Iris pigment epithelial cell (primary cell): ENCODE measurements around the gene CLDN15.
"Not testable (repeated sequence)": the region's sequence is repeated elsewhere in the genome, so short reads cannot be mapped to it uniquely, and the experiment has no call there.

Source experiments
- DNase-seq: peaks from one replicate; pipeline ENCODE4 v3.0.0-alpha.2; 2011; ENCODE audit warnings: low read depth

CLDN15 gene

GRCh38 chr7:101199522-101199921, 38.1 kb downstream of the CLDN15 start:
- DNase-seq = not testable (repeated sequence)

GRCh38 chr7:101198476-101198875, 39.1 kb downstream of the CLDN15 start:
- DNase-seq = no peak

DNA sequence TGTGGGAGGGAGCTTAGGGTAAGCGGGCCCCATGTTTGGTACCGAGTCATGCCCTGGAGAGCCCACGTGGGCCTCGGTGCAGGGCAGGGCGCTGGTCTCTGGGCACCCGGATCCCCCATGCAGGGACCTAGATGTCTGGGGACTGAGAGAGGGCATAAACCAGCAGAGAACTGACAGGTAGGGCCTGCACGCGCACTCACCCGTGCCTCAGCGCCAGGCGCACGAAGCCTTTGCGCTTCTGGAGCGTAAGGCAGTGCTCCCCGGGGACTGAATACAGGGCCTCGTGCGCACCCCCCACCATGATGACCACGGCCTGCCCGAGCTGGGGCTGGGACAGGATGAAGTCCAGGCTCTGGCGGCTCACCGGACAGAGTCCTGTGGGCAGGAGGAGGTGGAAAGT, 39.6 kb downstream of the CLDN15 start:
- DNase-seq = no peak

- DNase-seq = no peak
These were observed 41.7 kb downstream of the CLDN15 start for GRCh38 chr7:101195884-101196283.

DNA sequence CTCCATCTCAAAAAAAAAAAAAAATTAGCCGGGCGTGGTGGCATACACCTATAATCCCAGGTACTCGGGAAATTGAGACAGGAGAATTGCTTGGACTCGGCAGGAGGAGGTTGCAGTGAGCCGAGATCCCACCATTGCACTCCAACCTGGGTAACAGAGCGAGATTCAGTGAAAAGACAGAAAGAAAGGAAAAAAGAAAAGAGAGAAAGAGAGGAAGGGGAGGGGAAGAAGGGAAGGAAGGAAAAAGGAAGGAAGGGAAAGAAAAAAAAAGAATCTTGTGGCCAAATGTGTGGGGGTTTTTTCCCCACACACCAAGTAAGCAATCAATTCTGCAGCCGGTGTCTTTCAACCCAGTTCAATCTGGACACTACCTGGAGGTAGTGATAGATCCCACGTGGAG, 48.5 kb downstream of the CLDN15 start:
- no peak for DNase-seq

DNA sequence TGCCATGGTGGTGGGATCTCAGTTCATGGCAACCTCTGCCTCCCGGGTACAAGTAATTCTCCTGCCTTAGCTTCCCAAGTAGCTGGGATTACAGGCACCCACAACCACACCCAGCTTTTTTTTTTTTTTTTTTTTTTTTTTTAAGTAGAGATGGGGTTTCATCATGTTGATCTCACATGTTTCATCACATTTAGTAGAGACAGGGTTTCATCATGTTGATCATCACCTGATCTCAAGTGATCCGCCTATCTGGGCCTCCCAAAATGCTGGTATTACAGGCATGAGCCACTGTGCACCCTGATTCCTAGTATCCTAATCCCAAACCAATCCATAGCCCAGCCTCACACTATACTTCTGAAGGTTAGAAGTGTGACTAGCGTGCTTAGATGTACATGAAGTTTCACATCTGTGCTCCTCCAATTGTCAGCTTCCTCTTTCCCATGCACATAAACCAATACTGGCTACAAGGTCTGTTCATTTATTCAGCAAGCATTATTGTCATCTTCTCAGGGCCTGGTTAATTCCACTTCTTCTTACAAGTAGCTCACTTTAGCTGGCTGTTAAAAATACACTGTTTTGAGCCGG, 50.7 kb downstream of the CLDN15 start:
- no peak for DNase-seq

DNA sequence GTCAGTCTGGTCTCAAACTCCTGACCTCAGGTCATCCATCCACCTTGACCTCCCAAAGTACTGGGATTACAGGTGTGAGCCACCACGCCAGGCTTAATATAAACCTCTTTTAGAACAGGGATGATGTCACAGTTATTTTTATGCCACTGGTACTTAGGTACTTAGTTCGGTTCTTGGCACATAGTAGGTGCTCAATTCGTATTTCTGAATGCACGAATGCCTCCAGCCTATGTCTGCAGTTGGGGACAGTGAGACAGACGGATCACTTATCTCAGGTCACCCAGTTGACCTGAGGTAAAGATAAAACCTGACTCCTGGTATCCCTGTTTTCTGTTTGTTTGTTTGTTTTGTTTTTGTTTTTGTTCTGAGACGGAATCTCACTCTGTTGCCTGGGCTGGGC, 51.4 kb downstream of the CLDN15 start:
- DNase-seq = no peak

DNA sequence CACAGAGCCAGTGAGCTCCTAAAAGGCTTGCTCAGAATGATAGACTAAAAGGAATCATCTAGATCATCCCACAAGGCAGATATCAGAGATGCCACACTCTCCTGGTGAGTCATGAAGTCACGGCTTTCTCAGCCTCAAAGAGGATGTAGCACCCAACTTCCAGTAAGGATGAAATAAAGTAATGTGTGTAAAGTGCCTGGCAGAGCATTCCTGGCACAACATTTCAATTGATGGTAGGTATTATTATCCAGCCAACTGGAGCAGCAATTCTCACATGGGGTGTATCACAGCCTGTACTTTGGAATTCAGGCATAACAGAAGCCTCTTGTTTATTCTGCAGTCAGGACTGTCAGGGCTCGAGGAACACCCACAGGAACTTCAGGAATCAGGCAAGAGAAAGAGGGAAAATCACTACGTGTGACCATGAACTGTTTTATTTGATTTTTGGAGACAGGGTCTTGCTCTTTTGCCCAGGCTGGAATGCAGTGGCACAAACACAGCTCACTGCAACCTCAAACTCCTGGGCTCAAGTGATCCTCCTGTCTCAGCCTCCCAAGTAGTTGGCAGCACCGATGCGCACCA, 52.3 kb downstream of the CLDN15 start:
- peak; percentile 62 for DNase-seq
